ENCODE measurements around the gene PRR35. TPM values are rescaled to one million over a fixed set of nuclear protein-coding genes. Genes with fewer than 3 reads are reported as not detected.

PRR35 gene
- polyA plus RNA-seq, 4 donors, result not detected

DNA sequence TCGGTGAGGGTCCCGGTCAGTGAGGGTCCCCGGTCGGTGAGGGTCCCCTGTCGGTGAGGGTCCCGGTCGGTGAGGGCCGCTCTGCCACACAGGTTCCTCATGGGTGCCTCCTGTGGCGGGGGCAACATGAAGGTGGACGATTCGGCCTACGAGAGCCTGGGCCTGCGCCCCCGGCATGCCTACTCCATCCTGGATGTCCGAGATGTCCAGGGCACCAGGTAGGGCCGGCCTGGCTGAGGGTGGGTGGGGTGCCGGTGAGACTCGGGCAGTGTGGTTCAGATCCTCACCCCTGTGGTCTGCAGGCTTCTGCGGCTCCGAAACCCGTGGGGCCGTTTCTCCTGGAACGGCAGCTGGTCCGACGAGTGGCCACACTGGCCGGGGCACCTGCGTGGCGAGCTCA, 9.0 kb upstream of the PRR35 start:
- Histone ChIP-seq H3K9me3 (ENCODE audit: control insufficient read depth in 2 of 2, insufficient read depth in 1 of 2, low read depth in 1 of 2, low read length in 1 of 2) (no peaks in the 10 kb centered on the region), H3K36me3 (ENCODE audit: control insufficient read depth in 3 of 3, insufficient read depth in 2 of 3, low read depth in 1 of 3, low read length in 3 of 3) (peaks cover 16 to 88% (median 28%) of the 10 kb centered on the region in 3 donors), H3K4me3 (ENCODE audit: low read depth in 1 of 3, low read length in 3 of 3) (no peak overlapping the region), H3K27me3 (ENCODE audit: control insufficient read depth in 3 of 3, insufficient read depth in 3 of 3, low read length in 3 of 3) (no peaks in the 10 kb centered on the region), H3K27ac (ENCODE audit: low read depth in 1 of 3, low read length in 2 of 3) (no peak overlapping the region), H3K4me1 (ENCODE audit: control insufficient read depth in 3 of 3, insufficient read depth in 2 of 3, low read depth in 1 of 3, low read length in 2 of 3) (no peaks in the 10 kb centered on the region)
- no peak for FAIRE-seq
- 97 to 98% (median 97%) methylated on average over 21 to 28 of the region's 28 CpGs for WGBS, 3 donors
- DNase-seq, result no peak

DNA sequence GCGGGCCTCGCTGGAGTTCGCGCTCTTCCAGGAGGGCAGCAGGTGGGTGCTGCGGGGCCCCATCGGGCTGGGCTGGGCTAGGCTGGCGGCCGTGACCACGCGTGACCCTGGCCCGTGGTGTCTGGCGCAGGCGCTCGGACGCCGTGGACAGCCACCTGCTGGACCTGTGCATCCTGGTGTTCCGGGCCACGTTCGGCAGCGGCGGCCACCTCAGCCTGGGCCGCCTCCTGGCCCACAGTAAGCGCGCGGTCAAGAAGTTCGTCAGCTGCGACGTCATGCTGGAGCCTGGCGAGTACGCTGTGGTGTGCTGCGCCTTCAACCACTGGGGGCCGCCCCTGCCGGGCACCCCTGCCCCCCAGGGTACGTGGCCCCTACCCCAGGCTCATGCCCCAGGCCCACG, 8.0 kb upstream of the PRR35 start:
- H3K27ac ChIP-seq (ENCODE audit: low read depth in 1 of 3, low read length in 2 of 3), result no peak overlapping the region
- no peak overlapping the region for H3K4me3 ChIP-seq (ENCODE audit: low read depth in 1 of 3, low read length in 3 of 3)
- no peaks in the 10 kb centered on the region for H3K27me3 ChIP-seq (ENCODE audit: control insufficient read depth in 3 of 3, insufficient read depth in 3 of 3, low read length in 3 of 3)
- peaks cover 16 to 78% (median 28%) of the 10 kb centered on the region in 3 donors for H3K36me3 ChIP-seq (ENCODE audit: control insufficient read depth in 3 of 3, insufficient read depth in 2 of 3, low read depth in 1 of 3, low read length in 3 of 3)
- no peaks in the 10 kb centered on the region for H3K4me1 ChIP-seq (ENCODE audit: control insufficient read depth in 3 of 3, insufficient read depth in 2 of 3, low read depth in 1 of 3, low read length in 2 of 3)
- H3K9me3 ChIP-seq (ENCODE audit: control insufficient read depth in 2 of 2, insufficient read depth in 1 of 2, low read depth in 1 of 2, low read length in 1 of 2), result no peaks in the 10 kb centered on the region
- FAIRE-seq (no peak), DNase-seq (no peak)
- WGBS, 3 donors, result 97 to 98% (median 97%) methylated on average over 29 to 35 of the region's 35 CpGs

DNA sequence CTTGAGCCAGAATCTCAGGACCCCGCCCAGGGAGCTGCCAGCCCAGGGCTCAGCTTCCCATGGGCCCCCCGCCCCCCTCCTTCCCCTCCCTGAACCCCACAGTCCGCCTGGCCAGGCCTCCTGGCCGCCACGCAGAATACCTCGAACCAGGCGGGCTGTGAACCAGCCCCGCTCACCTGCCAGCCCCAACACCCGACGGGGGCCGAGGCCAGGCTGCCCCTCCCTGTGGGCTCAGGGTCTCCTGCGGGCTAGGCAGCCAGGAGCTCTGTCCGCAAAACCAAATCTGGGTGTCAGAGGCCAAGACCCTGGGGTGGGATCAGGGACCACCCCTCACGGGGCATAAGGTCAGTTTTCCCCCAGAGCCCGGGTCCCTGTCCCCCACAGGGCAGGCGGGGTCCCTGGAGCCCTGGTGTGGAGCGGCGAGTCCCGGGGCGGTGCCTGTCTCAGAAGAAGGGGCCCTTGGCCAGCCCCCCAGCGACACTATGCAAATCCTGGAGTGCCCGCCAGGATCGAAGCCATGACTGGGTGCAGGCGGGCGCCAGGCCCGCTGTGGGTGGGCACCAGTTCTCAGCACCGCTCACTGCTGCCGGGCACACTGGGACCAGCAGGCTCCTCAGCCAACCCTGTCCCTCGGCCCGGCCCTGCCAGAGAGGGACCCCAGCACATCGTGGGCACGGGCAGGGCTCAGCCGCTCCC, 6.4 kb upstream of the PRR35 start:
- Histone ChIP-seq H3K9me3 (ENCODE audit: control insufficient read depth in 2 of 2, insufficient read depth in 1 of 2, low read depth in 1 of 2, low read length in 1 of 2) (no peaks in the 10 kb centered on the region), H3K27ac (ENCODE audit: low read depth in 1 of 3, low read length in 2 of 3) (no peak overlapping the region), H3K36me3 (ENCODE audit: control insufficient read depth in 3 of 3, insufficient read depth in 2 of 3, low read depth in 1 of 3, low read length in 3 of 3) (peaks cover 12 to 63% (median 24%) of the 10 kb centered on the region in 3 donors), H3K4me1 (ENCODE audit: control insufficient read depth in 3 of 3, insufficient read depth in 2 of 3, low read depth in 1 of 3, low read length in 2 of 3) (peaks cover 0 to 1% (median 0%) of the 10 kb centered on the region in 3 donors), H3K27me3 (ENCODE audit: control insufficient read depth in 3 of 3, insufficient read depth in 3 of 3, low read length in 3 of 3) (peaks cover 0 to 12% (median 5%) of the 10 kb centered on the region in 3 donors), H3K4me3 (ENCODE audit: low read depth in 1 of 3, low read length in 3 of 3) (no peak overlapping the region)
- DNase-seq (no peak), FAIRE-seq (no peak)
- WGBS, 3 donors, result 92 to 95% (median 93%) methylated on average over 27 to 33 of the region's 33 CpGs

DNA sequence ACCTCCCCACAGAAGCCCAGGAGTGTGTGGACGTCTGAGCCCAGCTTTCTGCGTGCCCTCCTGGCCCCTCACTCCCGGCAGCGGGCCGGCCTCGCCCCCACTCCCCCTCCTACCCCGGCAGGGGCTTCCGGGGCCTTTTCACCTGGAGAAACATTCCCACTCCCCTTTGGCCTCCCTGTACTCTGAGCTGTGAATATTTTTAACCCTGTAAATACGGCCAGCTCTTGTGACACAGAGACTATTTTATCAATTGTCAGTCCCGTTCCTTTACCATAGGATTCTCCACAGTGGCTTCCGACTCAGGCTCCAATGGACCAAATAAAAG, 5.9 kb upstream of the PRR35 start:
- H3K36me3 ChIP-seq (ENCODE audit: control insufficient read depth in 3 of 3, insufficient read depth in 2 of 3, low read depth in 1 of 3, low read length in 3 of 3), result peaks cover 12 to 58% (median 24%) of the 10 kb centered on the region in 3 donors
- peaks cover 2 to 17% (median 8%) of the 10 kb centered on the region in 3 donors for H3K27me3 ChIP-seq (ENCODE audit: control insufficient read depth in 3 of 3, insufficient read depth in 3 of 3, low read length in 3 of 3)
- no peak overlapping the region for H3K27ac ChIP-seq (ENCODE audit: low read depth in 1 of 3, low read length in 2 of 3)
- 71 to 85% (median 78%) methylated on average over 11 of the region's 11 CpGs for WGBS, 3 donors
- peaks cover 0 to 7% (median 0%) of the 10 kb centered on the region in 3 donors for H3K4me1 ChIP-seq (ENCODE audit: control insufficient read depth in 3 of 3, insufficient read depth in 2 of 3, low read depth in 1 of 3, low read length in 2 of 3)
- H3K4me3 ChIP-seq (ENCODE audit: low read depth in 1 of 3, low read length in 3 of 3), result no peak overlapping the region
- no peaks in the 10 kb centered on the region for H3K9me3 ChIP-seq (ENCODE audit: control insufficient read depth in 2 of 2, insufficient read depth in 1 of 2, low read depth in 1 of 2, low read length in 1 of 2)
- no peak for DNase-seq
- no peak for FAIRE-seq

DNA sequence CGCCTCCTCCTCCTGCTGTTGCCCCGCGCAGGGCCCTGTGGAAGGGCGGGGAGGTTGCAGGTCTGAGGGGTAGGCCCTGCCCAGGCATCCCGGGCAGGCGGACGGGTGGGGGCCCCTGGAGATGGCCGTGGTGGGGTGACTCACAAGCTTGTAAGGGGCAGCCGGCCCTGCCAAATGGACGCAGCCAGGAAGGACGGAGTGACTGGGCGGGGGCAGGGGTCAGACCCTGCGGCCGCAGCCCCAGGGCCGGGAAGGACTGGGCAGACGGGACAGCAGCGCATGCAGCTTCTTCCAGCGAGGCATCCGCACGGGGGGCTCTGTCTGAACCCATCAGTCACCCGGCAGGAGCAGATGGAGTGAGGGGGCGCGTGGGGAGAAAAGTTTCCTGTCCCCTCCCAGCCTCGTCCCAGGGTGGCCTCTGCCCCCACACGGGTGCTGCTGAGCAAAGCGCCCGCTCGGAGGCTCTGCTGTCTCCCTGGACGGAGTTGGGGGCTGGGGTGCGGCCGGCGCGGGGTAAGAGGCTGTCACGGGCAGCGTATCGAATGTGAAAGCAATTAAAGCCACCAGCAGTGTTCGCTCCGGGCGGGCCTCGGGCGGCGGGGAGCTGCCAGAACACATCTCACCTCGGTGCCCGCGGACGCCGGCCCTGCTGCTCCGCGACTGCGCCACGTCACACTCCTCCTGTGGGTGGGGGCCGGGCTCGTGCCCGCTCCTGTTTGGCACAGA, 5.4 kb upstream of the PRR35 start:
- FAIRE-seq (no peak), DNase-seq (peak in 1 of 2 donors; percentile 68)
- WGBS, 3 donors, result 34 to 72% (median 48%) methylated on average over 52 to 54 of the region's 54 CpGs
- Histone ChIP-seq H3K27ac (ENCODE audit: low read depth in 1 of 3, low read length in 2 of 3) (no peak overlapping the region), H3K9me3 (ENCODE audit: control insufficient read depth in 2 of 2, insufficient read depth in 1 of 2, low read depth in 1 of 2, low read length in 1 of 2) (no peaks in the 10 kb centered on the region), H3K36me3 (ENCODE audit: control insufficient read depth in 3 of 3, insufficient read depth in 2 of 3, low read depth in 1 of 3, low read length in 3 of 3) (peaks cover 12 to 53% (median 19%) of the 10 kb centered on the region in 3 donors), H3K27me3 (ENCODE audit: control insufficient read depth in 3 of 3, insufficient read depth in 3 of 3, low read length in 3 of 3) (peaks cover 2 to 23% (median 8%) of the 10 kb centered on the region in 3 donors), H3K4me3 (ENCODE audit: low read depth in 1 of 3, low read length in 3 of 3) (no peak overlapping the region), H3K4me1 (ENCODE audit: control insufficient read depth in 3 of 3, insufficient read depth in 2 of 3, low read depth in 1 of 3, low read length in 2 of 3) (peaks cover 0 to 10% (median 0%) of the 10 kb centered on the region in 3 donors)

DNA sequence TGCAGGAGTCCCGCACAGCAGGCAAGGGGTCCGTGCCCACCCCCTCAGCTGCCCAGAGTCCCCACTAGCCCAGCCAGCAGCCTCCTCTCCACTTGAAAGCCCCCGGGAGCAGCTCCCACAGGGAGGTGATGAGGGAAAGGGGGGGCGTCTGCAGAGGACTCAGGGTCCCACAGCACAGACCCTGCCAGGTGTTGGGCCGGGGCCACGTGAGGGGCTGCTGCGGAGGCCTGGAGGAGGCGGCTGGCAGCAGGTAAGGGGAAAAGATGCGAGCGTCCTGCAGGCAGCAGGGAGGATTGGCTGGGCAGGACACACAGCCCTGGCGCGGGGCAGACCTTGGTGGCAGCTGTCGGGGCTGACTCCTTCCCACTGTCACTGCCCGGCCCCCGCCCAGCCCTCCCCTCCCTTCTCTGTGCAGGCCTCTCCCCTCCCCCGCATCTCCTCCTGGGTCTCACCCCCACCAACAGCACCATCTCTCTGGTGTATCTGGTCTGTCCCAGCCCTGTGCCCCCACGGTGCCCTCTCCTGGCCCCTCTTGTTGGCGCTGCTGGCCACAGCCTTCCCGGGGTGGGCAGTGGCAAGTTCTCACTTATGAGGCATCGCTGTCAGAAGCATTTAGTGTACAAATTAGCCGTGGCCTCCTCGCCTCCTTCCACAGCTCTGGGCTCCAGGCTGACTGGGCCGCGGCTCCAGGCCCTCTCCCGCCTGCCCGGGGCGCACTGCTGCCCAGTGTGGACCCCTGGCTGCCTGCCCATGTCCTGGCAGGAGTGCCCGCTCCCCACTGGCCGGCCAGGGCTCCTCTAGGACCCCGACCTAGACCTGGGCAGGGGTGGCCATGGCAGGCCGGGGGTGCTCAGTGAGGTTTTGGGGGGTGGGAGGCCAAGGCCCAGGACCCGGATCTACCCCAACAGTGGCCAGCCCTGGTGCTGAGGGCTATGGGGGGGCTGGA, 4.4 kb upstream of the PRR35 start:
- no peak for FAIRE-seq
- no peak for DNase-seq
- 66 to 81% (median 77%) methylated on average over 27 to 32 of the region's 32 CpGs for WGBS, 3 donors
- peaks cover 0 to 10% (median 0%) of the 10 kb centered on the region in 3 donors for H3K4me1 ChIP-seq (ENCODE audit: control insufficient read depth in 3 of 3, insufficient read depth in 2 of 3, low read depth in 1 of 3, low read length in 2 of 3)
- no peak overlapping the region for H3K4me3 ChIP-seq (ENCODE audit: low read depth in 1 of 3, low read length in 3 of 3)
- H3K36me3 ChIP-seq (ENCODE audit: control insufficient read depth in 3 of 3, insufficient read depth in 2 of 3, low read depth in 1 of 3, low read length in 3 of 3), result peaks cover 12 to 43% (median 19%) of the 10 kb centered on the region in 3 donors
- H3K9me3 ChIP-seq (ENCODE audit: control insufficient read depth in 2 of 2, insufficient read depth in 1 of 2, low read depth in 1 of 2, low read length in 1 of 2), result no peaks in the 10 kb centered on the region
- no peak overlapping the region for H3K27ac ChIP-seq (ENCODE audit: low read depth in 1 of 3, low read length in 2 of 3)
- H3K27me3 ChIP-seq (ENCODE audit: control insufficient read depth in 3 of 3, insufficient read depth in 3 of 3, low read length in 3 of 3), result peaks cover 3 to 25% (median 10%) of the 10 kb centered on the region in 3 donors

DNA sequence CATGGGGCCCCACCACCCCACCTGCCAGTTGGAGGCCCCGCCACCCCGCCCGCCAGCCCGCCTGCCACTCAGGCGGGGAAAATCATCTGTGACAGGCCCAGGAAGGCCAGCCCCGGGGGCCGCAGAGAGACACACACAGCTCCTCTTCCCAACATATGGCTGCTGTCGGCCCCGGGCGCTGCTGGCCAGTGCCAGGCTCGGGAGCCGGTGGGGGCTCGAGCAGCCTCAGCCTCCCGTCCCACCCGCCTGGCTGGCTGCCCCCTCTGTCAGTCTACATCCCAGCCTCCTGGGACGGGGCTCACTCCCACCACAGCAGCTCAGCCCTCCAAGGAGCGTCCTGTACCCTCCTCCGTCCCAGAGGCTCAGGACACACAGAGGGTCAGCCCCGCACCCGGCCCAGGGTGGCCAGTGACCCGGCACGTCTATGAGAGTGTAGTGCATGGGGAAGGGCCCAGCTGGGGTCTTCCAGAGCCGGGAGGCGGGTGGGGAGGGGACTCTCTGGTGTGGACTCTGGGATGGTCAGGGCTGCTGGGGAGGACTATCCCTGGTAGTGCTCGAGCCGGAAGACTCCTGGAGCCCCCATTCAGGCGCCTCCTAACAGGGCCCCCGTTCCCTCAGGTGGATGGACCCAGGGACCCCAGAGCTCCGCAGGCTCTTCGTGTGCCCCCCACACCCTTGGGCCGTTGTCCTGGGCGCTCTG, 3.6 kb upstream of the PRR35 start:
- 83 to 87% (median 86%) methylated on average over 21 to 32 of the region's 32 CpGs for WGBS, 3 donors
- Histone ChIP-seq H3K9me3 (ENCODE audit: control insufficient read depth in 2 of 2, insufficient read depth in 1 of 2, low read depth in 1 of 2, low read length in 1 of 2) (no peaks in the 10 kb centered on the region), H3K4me3 (ENCODE audit: low read depth in 1 of 3, low read length in 3 of 3) (no peak overlapping the region), H3K36me3 (ENCODE audit: control insufficient read depth in 3 of 3, insufficient read depth in 2 of 3, low read depth in 1 of 3, low read length in 3 of 3) (peaks cover 8 to 34% (median 16%) of the 10 kb centered on the region in 3 donors), H3K27me3 (ENCODE audit: control insufficient read depth in 3 of 3, insufficient read depth in 3 of 3, low read length in 3 of 3) (peaks cover 10 to 33% (median 13%) of the 10 kb centered on the region in 3 donors), H3K27ac (ENCODE audit: low read depth in 1 of 3, low read length in 2 of 3) (no peak overlapping the region), H3K4me1 (ENCODE audit: control insufficient read depth in 3 of 3, insufficient read depth in 2 of 3, low read depth in 1 of 3, low read length in 2 of 3) (peaks cover 0 to 10% (median 0%) of the 10 kb centered on the region in 3 donors)
- FAIRE-seq (no peak), DNase-seq (no peak)
